ENCODE results near the gene MAPK1.
A peak's percentile ranks its signal among the peaks of the same experiment; 100 is the strongest.
"Not testable (repeated sequence)": the region's sequence is repeated elsewhere in the genome, so short reads cannot be mapped to it uniquely, and the experiment has no call there.

MAPK1 gene

GRCh38 chr22:21745948-21746347, 121.5 kb downstream of the MAPK1 start:
- DNase-seq = no peak

- DNase-seq = not testable (repeated sequence)
Observed at GRCh38 chr22:21744917-21745316, 122.5 kb downstream of the MAPK1 start.

- no peak for DNase-seq
Observed at GRCh38 chr22:21741790-21742189, 125.7 kb downstream of the MAPK1 start.

GRCh38 chr22:21741059-21741458, 126.4 kb downstream of the MAPK1 start:
- no peak for DNase-seq

GRCh38 chr22:21739828-21740377, 127.5 kb downstream of the MAPK1 start:
- DNase-seq = no peak

GRCh38 chr22:21738966-21739365, 128.5 kb downstream of the MAPK1 start:
- no peak for DNase-seq

- no peak for DNase-seq
Observed at GRCh38 chr22:21738081-21738480, 129.4 kb downstream of the MAPK1 start.

GRCh38 chr22:21736948-21737347, 130.5 kb downstream of the MAPK1 start:
- no peak for DNase-seq

GRCh38 chr22:21736084-21736642, 131.3 kb downstream of the MAPK1 start:
- no peak for DNase-seq

GRCh38 chr22:21735200-21736083, 132.0 kb downstream of the MAPK1 start, which contains the start of gene YPEL1:
Gene YPEL1, minus strand, starts transcription at chr22:21735794. Its CDS starts 25,050 bp downstream, at chr22:21710744.
- DNase-seq = peak; percentile 85

- no peak for DNase-seq
Observed at GRCh38 chr22:21734540-21735199, 132.8 kb downstream of the MAPK1 start.

- DNase-seq = no peak
Observed at GRCh38 chr22:21731503-21731902, 135.9 kb downstream of the MAPK1 start.

GRCh38 chr22:21730535-21731308, 136.7 kb downstream of the MAPK1 start:
- no peak for DNase-seq

- DNase-seq = not testable (repeated sequence)
Observed at GRCh38 chr22:21729184-21729583, 138.3 kb downstream of the MAPK1 start.

GRCh38 chr22:21728270-21728669, 139.2 kb downstream of the MAPK1 start:
- DNase-seq = no peak

- no peak for DNase-seq
Observed at GRCh38 chr22:21727768-21728167, 139.7 kb downstream of the MAPK1 start.

- no peak for DNase-seq
Observed at GRCh38 chr22:21727159-21727558, 140.3 kb downstream of the MAPK1 start.

- DNase-seq = peak; percentile 16
Observed at GRCh38 chr22:21726650-21727049, 140.8 kb downstream of the MAPK1 start.

- DNase-seq = no peak
Observed at GRCh38 chr22:21725956-21726649, 141.3 kb downstream of the MAPK1 start.

GRCh38 chr22:21724496-21724895, 142.9 kb downstream of the MAPK1 start:
- not testable (repeated sequence) for DNase-seq

- DNase-seq = not testable (repeated sequence)
Observed at GRCh38 chr22:21721195-21721852, 146.1 kb downstream of the MAPK1 start.

Measured in NCI-H345 (cell line).